Right kidney (tissue), 1 donor: ENCODE results near the gene CA7.
A peak's percentile ranks its signal among the peaks of the same experiment; 100 is the strongest.

Experiments used
- DNase-seq: peaks from one replicate; pipeline ENCODE4 v3.0.0-alpha.2; 2016

The CA7 gene

GRCh38 chr16:66899310-66899944 lies 55.2 kb downstream of the CA7 start:
- DNase-seq: no peak

GRCh38 chr16:66899945-66900710 lies 55.9 kb downstream of the CA7 start:
- DNase-seq: peak; percentile 65

- DNase-seq: no peak
Observed at GRCh38 chr16:66900721-66901441, 56.7 kb downstream of the CA7 start.

GRCh38 chr16:66901626-66902025 lies 57.4 kb downstream of the CA7 start:
- no peak for DNase-seq

GRCh38 chr16:66902648-66903543 lies 58.7 kb downstream of the CA7 start:
- DNase-seq: no peak
